GM21515 (cell line): ENCODE results near the gene RBM44.
"Not testable (repeated sequence)": the region's sequence is repeated elsewhere in the genome, so short reads cannot be mapped to it uniquely, and the experiment has no call there.

Source experiments
- ATAC-seq: cut with Tn5 transposase; IDR thresholded peaks from one replicate; pipeline ENCODE4 v1.9.1; 2021; ENCODE audit not compliant: unreplicated experiment

The RBM44 gene

DNA sequence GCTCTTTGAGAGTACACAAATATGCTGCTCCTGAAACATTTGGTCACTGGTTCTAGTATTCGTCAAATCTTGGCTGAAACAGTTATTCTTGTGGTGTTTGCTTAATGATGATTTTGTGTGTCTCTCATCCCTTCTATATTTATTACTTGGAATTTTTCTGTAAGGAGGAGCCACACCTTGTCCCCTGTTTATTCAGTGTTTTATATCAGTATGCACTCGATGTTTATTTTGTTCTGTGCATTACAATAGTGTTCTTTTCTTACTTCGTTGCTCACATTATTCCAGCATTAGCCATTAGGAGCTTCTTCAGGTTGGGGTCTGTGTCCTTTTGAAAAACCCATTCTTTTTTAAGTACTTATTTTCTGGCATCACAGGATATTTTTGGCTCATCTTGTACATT is 55.7 kb downstream of the RBM44 start:
- ATAC-seq = no peak

DNA sequence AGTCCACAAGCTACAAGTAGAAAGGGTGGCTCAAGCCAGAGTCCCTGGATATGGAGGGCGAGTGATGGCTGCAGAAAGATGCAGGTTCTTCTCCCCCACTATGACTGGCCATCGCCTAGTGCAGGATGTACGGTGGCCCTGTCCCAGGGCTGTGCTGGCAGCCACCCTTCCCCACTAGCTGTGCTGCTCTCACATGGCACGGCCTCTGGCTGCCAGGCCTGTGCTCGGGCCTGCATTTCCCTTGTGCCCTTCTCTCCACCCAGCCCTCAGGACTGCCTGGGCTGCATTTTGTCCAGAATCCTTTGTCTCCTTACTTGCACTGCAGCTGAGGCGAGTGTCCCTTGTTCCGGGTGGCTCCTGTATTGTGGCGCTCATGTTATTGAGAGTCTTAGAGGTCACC is 59.2 kb downstream of the RBM44 start:
- no peak for ATAC-seq

DNA sequence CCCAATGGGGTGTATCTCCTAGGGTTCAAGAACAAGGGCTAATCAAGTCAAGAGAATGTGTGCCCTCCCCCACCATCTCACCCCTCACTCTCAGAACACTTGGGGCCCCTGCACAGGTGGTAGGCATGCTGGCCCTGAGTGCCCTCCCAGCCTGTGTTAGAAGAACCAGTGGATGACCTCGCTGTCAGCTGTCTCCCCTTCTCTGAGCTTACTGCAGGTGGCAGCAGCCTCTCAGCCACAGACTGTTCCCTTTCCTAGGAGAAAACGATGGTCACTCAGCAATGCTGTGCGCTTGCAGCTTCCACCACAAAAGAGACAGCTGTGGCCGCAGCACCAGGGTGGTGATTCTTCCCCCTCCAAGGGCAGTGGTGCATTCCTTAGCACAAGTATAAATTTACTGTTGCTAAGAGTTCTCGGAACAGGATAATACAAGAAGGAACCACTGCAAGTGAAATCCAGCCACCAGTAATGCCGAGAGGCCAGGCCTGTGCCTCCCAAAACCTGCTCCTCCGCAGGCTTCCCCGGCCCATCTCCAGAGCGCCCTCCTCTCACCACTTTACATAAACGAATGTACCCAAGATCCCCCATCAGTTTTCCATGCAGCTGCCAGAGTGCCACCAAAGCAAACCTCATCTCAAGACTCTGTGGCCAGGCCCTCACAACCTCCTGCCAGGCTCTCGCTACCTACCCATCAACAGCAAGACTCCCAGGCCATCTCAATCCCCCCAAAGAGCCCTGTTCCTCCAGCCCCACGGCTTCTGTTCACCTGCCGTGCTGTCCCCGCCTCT is 59.9 kb downstream of the RBM44 start:
- no peak for ATAC-seq

DNA sequence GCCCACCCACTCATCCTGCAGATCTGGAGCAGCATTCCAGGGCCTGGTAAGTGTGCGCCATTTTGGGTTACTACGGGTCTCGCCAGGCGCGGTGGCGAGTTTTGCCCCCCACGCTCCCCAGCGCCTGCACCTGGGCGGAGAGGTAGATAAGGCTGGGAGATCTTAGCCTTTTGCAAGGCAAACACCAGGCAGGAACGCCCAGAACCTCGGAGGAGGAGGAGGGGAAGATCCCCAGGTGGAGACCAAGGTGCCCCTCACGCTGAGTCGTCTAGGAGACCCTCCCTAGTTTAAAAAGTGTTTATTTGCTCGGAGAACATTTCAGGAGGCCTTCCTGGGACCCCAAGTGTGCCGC is 60.5 kb downstream of the RBM44 start:
- ATAC-seq = no peak

DNA sequence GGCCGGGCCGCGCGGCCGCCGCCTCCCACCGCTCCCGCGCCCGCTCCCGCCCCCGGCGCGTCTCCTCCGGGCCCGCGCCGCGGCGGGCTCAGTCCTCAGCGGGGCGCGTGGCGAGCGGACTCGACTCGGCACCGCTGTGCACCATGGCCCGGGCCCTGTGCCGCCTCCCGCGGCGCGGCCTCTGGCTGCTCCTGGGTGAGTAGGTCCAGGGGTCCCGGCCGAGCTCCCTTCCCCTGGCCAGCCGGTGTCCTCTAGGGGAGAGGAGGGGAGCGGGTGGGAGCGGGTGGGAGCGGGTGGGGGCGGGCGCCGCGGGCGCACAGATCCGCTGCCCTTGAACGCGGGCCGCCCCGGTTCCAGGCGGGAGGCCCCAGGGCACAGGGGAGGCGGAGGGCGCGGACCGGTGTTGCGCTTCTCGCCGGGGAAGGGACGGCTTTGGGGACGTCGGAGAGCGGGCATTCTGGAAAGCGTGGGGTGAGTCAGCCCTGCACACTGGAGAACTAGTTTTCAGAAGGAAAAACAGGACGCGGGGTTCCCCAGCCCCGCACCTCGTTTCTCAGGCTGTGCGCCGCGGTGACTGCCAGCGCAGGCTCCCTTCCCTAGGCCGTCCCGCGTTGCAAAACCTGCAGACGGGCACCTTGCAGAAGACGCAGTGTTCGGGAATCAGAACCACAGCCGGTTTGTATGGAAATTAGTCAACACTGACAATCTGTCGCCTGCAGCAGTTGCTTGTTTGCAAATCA is 61.1 kb downstream of the RBM44 start, which contains the start of gene RAMP1:
TSS of gene RAMP1 (plus strand) at position 91 of the 740 bp plus-strand sequence. CDS start at position 144, 53 bp downstream.
- ATAC-seq = no peak

DNA sequence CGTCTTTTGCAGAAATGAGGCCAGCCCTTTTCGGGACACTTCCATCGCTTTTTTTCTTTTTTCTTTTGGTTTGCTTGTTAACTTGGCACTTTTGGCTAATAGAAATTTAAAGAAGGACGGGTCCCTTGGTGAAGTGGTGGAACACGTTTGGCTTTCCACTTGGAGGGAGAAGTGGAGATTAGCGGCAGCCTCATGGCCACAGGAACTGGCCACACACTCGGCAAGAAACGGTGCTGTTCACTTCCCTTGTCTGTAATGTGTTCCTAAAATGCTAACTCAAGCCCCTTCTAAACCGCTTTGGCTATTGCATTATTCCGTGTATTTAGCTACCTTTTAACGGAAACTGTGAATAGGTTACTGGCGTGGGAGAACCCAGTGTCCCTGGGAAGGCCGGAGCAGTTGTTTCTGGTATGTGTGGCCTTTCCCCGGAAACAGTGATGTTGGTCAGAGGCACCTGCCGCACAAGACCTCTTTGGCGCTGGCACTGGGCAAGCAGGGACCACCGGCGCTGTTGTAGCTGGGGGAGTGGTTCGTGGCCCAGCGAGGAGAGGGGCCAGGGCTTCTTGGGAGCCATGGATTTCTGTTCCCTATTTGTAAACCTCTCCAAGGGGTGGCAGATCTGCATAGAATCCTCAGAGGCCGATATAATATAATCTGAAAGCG is 61.8 kb downstream of the RBM44 start:
- ATAC-seq = no peak

DNA sequence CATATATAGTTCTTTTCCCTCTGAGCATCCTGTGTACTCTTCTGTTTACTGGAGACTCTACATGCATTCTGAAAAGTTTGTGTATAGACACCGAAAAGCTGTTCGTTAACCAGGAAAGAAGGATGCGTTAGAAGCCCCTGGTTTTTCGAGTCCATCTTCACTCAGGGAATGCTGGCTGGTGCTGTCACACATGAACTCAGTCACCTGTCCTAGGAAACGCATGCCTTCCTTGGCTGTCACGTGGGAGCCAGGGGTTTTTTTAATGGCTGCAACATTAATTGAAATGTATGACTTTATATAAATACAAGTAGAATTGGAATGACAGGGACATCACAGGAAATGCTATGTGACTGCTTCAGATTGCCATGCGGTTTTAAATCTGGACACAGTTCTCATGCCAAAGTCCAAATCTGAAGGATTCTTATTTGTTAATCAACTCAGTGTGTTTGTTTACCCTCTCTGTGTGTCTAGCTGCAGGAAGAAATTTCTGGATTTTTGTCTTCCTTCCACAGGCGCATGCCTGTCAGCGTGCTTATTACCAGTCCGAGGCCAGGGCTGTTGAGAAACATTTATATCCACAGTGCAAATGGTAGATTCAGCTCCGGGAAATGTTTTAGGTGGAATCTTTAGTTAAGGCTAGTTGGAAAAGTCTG is 63.4 kb downstream of the RBM44 start:
- no peak for ATAC-seq

DNA sequence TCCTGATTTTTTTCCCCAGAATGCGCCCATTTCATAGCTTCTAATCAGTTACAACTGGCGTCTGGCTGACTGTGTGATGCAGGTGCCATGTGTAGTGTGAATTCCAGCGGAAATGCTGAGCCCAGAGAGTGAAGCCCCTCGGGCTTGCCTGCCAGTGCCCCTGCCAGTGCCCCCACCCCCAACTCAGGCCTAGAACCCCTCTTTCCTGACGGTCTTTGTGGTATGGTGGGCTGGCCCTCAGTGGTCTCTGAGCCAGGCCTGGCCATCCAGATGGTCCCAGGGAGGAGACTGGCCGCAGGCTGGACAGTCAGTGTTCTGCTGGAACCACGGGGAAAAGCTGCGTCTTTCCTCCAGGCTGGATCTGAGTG is 63.9 kb downstream of the RBM44 start:
- ATAC-seq = no peak

DNA sequence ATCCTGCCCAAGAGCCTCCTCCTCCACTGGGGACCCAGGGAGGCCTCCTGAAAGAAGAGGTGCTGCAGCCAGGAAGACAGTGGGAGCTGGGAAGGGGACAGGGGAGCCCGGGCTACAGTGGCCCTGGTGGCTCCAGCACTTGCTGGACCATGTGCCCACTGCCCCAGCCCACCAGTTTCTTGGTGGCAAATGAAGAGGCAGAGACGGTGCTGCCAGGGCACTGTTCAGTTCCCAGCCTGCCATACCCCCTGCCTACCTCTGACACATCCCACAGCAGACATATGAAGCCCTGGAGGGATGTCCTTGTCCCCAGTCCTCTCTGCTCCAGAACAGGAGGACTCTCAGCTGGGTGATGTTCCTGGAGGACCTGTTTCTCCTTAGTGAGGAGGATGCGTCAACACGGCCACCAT is 64.5 kb downstream of the RBM44 start:
- no peak for ATAC-seq

DNA sequence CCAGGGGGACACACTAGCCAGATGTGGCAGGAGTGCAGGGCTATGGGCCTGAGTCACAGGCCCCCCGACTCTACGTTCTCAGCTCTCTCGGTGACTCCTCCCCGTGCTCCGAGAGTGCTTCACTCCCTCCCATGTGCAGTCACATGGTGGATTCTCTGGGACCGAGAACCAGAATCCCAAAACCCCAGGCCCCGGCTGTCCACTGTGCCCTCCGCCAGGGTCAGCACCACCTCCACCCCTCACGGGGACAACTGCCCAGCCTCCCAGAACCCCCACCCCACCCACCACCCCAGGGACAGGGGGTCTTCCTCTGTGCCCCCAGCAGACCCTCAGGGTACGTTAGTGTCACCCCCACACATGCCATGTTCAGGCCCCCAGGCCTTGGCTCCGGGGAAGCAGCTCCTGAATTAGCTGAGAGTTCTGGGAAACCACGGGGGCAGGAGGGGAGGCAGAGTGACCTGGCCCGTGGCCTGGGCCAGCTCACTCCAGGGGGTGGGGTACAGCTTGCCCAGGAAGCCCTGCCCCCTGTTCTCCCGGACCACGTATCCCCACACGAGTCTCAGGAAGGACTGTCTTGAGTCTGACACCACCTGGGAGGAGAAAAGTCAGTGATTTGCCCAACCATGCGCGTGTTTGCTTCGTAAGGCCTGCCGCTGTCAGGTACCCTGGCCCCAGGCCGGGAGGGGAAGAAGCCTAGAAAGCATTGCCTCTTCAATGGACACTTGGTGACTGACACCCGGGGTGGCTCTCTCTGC is 65.3 kb downstream of the RBM44 start:
- ATAC-seq = no peak

DNA sequence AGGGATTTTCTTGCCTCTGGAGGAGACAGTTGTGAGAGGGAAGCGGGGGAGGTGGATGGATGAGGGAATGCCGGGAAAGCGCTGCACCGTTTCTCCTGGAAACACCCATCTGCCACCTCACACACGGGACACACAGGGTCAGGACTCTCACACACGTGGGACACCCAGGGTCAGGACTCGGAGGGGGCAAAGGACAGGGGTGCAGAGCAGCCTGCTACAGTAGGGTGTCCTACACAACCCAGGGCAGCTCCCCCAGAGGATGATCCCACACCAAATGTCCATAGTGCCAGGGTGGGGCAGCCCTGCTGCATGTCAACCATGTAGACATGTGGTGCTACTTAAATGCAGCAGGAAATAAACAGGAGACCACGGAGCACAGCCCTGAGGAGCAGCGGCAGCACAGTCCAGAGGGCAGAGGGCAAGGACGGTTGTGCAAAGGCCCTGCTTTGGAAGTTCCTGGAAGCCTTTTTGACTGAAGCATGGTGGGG is 65.9 kb downstream of the RBM44 start:
- ATAC-seq = no peak

DNA sequence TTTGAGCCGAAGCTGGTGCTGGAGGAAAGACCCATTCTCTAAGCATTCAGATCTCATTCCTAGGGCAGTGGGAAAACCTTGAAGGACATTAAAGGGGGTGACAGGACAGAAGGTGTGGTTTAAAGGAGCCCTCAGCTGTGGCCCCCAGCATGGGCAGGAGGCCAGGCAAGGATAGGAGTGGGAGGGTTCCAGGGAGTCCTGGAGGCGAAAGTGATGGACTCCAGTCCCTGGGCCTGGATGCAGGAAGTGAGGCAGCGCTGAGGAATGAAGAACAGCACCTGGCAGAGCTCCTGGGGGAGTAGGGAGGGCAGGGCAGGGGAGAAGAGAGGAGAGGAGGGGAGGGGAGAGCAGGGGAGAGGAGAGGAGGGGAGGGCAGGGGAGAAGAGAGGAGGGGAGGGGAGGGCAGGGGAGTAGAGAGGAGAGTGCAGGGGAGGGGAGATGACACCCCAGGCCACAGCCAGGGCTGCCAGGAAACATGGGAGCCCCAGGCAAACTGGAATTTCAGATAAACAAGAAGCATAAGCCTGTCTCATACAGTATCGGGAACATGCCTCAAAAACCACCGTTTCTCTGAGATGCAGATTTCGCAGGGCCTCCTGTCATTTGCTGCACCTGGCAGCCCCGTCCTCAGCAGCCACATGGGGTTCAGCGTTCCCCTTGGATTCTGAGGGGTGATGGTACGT is 66.5 kb downstream of the RBM44 start:
- ATAC-seq = no peak

DNA sequence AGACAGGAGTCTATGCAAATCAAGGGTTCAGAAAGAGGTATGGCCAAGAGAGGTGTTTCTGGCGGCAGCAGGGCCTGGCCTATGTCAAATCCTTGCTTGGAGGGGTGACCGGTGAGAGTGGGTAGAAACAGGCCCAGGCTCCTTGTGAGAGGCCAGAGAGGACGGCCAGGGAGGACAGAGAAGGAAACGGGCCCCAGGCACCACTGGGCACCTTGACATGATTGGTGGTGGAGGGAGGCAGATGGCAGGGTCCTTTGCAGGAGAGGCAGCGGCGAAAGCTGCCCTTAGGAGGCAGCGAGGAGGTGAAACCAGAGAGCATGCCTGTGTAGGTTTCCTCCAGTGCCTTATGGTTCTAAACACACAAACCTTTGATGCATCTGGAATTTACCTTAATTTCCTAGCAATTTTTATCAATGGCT is 67.1 kb downstream of the RBM44 start:
- ATAC-seq = no peak

DNA sequence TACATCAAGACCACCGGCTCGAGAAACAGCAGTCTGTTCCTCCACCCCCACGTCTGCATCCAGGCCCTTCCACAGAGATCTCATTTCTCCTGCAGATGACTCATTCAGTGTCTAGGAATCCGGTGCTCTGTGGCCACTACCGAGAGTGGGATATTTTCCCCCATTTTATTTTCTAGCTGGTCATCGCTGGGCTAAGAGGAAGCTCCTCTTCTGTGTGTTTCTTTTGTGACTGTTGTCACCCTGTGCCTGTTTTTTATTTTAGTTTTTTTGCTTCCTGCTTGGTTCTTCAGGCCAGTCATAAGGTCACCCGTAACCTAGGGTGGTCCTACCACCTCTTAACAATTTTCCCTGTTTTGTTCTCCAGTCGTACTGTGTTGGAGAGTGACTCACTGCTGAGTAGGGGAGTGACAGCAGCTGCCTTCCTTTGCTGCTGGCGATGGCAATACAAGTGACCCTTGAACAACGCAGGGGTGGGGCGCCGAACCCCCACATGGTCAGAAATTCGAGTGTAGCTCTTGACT is 67.6 kb downstream of the RBM44 start:
- ATAC-seq = no peak

DNA sequence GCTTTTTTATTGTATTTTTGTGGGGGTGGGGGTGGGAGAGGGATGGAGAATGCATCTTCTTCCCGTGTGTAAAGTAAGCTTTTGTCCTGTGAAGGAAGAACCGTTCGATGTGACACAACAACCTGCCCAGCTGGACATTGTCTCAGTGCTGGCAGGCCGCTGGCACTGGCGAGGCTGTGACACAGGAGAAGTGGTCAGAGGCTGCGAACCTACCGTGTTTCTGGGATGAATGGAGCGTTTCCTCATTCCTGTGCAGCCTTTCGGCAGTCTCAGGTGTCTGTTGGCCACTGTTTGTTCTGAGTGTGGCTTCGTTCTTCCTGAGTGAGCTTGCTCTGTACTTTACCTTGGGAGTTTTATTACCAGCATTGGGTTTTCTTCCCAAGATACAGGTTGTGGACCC is 68.9 kb downstream of the RBM44 start:
- ATAC-seq = no peak

DNA sequence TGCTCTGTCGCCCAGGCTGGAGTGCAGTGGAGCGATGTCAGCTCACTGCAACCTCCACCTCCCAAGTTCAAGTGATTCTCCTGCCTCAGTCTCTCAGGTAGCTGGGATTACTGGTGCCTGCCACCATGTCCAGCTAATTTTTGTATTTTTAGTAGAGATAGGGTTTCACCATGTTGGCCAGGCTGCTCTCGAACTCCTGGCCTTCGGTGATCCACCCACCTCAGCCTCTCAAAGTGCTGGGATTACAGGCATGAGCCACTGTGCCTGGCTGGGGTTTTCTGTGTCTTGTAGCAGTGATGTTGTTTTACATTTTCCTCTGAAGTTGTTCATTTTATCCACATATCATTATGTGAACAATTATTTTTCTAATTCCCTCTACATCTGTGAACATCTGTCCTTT is 69.5 kb downstream of the RBM44 start:
- not testable (repeated sequence) for ATAC-seq

DNA sequence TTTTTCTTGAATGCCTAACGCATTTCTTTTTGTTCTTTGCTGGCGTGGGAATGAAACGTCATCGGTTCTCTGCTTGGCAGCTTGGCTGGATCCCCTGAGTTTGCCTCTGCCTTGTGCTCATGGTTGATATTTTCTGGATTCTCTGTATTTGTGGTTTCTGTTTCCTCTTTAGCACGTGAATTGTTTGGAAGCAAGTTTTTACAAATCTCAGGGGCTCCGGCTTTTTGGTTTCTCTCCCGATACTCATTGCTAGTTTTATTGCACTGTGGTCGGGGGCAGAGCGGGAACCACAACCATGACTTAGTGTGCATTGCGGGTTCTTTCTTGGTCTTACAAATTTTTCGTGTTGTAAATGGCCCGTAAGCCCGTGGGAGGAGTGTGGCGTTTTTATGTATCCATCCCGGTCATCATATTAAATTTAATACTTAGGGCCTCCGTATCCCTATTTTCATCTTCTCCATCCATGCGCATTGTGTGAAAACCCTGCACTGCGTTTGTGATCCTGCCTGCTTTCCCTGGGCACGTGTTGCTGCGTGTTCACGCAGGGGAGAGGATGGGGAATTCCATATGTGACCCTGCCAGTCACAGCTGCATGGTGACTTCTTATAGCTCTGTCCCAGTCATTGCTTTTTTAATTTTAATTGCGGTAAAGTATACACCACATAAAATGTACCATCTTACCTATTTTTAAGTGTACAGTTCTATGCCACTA is 70.2 kb downstream of the RBM44 start:
- no peak for ATAC-seq

DNA sequence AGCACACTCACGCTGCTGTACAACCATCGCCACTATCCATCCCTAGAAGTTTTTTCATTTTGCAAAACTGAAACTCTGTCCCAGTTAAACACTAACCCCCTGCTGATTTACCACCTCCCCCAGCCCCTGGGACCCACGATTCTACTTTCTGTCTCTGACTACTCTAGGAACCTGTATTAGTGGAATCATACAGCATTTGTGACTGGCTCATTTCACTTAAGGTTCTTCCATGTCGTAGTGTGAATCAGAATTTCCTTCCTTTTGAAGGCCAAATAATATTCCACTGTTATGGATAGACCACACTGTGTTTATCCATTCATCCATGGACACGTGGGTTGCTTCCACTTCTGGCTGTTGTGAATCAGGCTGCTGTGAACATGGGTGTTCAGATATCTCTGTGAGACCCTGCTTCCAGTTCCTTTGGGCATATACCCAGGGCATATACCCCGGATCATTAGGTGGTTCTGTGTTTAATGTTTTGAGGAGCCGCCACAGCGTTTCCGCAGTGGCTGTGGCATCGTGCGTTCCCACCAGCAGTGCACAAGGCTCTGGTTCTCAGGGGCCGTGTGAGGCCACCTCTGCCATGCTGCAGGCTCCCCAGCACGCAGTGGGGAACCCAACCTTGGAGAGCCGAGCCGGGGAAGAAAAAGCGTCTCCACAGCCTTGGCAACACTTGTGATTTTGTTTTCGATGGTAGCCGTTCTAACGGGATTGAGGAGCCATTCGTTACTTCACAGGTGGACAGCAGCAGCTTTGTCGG is 70.9 kb downstream of the RBM44 start:
- no peak for ATAC-seq
